Right atrium auricular region (tissue), 2 donors: ENCODE data around the gene DES. TPM values are rescaled to one million over a fixed set of nuclear protein-coding genes. Genes with fewer than 3 reads are reported as not detected.
A peak's percentile ranks its signal among the peaks of the same experiment; 100 is the strongest.

Experiments used
- DNase-seq: peaks from one replicate; pipeline ENCODE4 v3.0.0-alpha.2; 2019; ENCODE audit warnings: low spot score
- H3K27ac ChIP-seq, 2 donors: fragments of 200-600 bp; sonication (generic); 1 replicate in 1 of 2; 2 replicates in 1 of 2; pipeline ENCODE4 v1.5.1; 2016 to 2019
- H3K27me3 ChIP-seq, 2 donors: fragments of 200-600 bp; sonication (generic); one replicate each; pipeline versions ENCODE4 v1.5.1 to v1.6.0; 2017 to 2019
- H3K36me3 ChIP-seq: fragments of 200-600 bp; sonication (generic); one replicate; pipeline ENCODE4 v1.5.1; 2016
- H3K4me1 ChIP-seq, 2 donors: fragments of 200-600 bp; sonication (generic); one replicate each; pipeline versions ENCODE4 v1.5.1 to v1.6.0; 2017 to 2019
- H3K4me3 ChIP-seq, 2 donors: fragments of 200-600 bp; sonication (generic); 1 replicate in 1 of 2; 2 replicates in 1 of 2; pipeline ENCODE4 v1.5.1; 2017 to 2019; ENCODE audit warnings: mild to moderate bottlenecking in 1 of 2, moderate library complexity in 1 of 2
- H3K9me3 ChIP-seq, 2 donors: fragments of 200-600 bp; sonication (generic); one replicate each; pipeline ENCODE4 v1.5.1; 2019
- CTCF ChIP-seq, 2 donors: fragments of 200-600 bp; sonication (generic); IDR thresholded peaks; one replicate each; pipeline ENCODE4 v1.5.1; 2019; ENCODE audit warnings: antibody characterized with exemption in 2 of 2
- total RNA-seq, 2 donors: library from RNA; depleted of rRNA; stranded (reverse); fragments of >200 nt; gene quantifications; one replicate each; pipeline ENCODE4 v1.1.0, GENCODE V29; 2016

Gene DES
- total RNA-seq, 2 donors from 2014 or later = 12,280 to 13,654 TPM

- Histone ChIP-seq H3K4me1 (peaks cover 0 to 39% of the 10 kb centered on the region in 2 donors), H3K27me3 (peaks cover 0 to 5% of the 10 kb centered on the region in 2 donors), H3K36me3 (peaks cover 54% of the 10 kb centered on the region), H3K9me3 (no peaks in the 10 kb centered on the region), H3K4me3 (peak overlapping the region; percentile 59 to 60), H3K27ac (peak overlapping the region; percentile 92 to 96)
- no peak for DNase-seq
- TF ChIP-seq CTCF (IDR thresholded peaks at IDR 0.05) = no peak
These were observed 791 bp downstream of the DES start for GRCh38 chr2:219419012-219419324.

GRCh38 chr2:219419331-219420197 lies 1.4 kb downstream of the DES start:
- TF ChIP-seq CTCF (IDR thresholded peaks at IDR 0.05) = no peak
- H3K4me3 ChIP-seq = peak overlapping the region; percentile 59 to 60
- H3K36me3 ChIP-seq = peaks cover 60% of the 10 kb centered on the region
- no peaks in the 10 kb centered on the region for H3K9me3 ChIP-seq
- DNase-seq = no peak
- peaks cover 0 to 44% of the 10 kb centered on the region in 2 donors for H3K4me1 ChIP-seq
- peak overlapping the region; percentile 92 to 96 for H3K27ac ChIP-seq
- peaks cover 0 to 5% of the 10 kb centered on the region in 2 donors for H3K27me3 ChIP-seq

GRCh38 chr2:219420687-219421086 lies 2.5 kb downstream of the DES start:
- Histone ChIP-seq H3K27me3 (peaks cover 0 to 5% of the 10 kb centered on the region in 2 donors), H3K36me3 (peaks cover 72% of the 10 kb centered on the region), H3K4me1 (peaks cover 0 to 36% of the 10 kb centered on the region in 2 donors), H3K4me3 (peak overlapping the region; percentile 59 to 60), H3K27ac (peak overlapping the region; percentile 92 to 96), H3K9me3 (no peaks in the 10 kb centered on the region)
- no peak for DNase-seq
- TF ChIP-seq CTCF (IDR thresholded peaks at IDR 0.05) = no peak

- TF ChIP-seq CTCF (IDR thresholded peaks at IDR 0.05) = no peak
- peaks cover 0 to 5% of the 10 kb centered on the region in 2 donors for H3K27me3 ChIP-seq
- no peaks in the 10 kb centered on the region for H3K9me3 ChIP-seq
- H3K4me1 ChIP-seq = peaks cover 0 to 30% of the 10 kb centered on the region in 2 donors
- DNase-seq = no peak
- H3K4me3 ChIP-seq = peak overlapping the region; percentile 59 to 60
- H3K27ac ChIP-seq = peak overlapping the region; percentile 92 to 96
- peaks cover 78% of the 10 kb centered on the region for H3K36me3 ChIP-seq
These were observed 3.1 kb downstream of the DES start for GRCh38 chr2:219421323-219421722.

GRCh38 chr2:219422952-219423534 lies 4.9 kb downstream of the DES start:
- no peak for TF ChIP-seq CTCF (IDR thresholded peaks at IDR 0.05)
- DNase-seq = no peak
- Histone ChIP-seq H3K9me3 (no peaks in the 10 kb centered on the region), H3K4me3 (peak overlapping the region; percentile 59 to 60), H3K27ac (peak overlapping the region; percentile 92 to 96), H3K36me3 (peaks cover 83% of the 10 kb centered on the region), H3K27me3 (peaks cover 0 to 5% of the 10 kb centered on the region in 2 donors), H3K4me1 (peaks cover 0 to 19% of the 10 kb centered on the region in 2 donors)
